Dendritic cell treated with granulocyte-macrophage colony-stimulating factor and Interleukin-4, amounts not matched to agents 40 ng/mL and 50 ng/mL, for 4 days (primary cell): Measurements from ENCODE around the gene HLA-DMA.

Source experiments
- H3K27ac Mint-ChIP-seq: one replicate; pipeline ENCODE4 v1.8.0; 2022; ENCODE audit warnings: mild to moderate bottlenecking, mixed read lengths
- H3K27me3 Mint-ChIP-seq: one replicate; pipeline ENCODE4 v1.8.0; 2022; ENCODE audit warnings: mild to moderate bottlenecking, mixed read lengths
- H3K36me3 Mint-ChIP-seq: one replicate; pipeline ENCODE4 v1.8.0; 2022; ENCODE audit warnings: low read depth, mixed read lengths
- H3K4me1 Mint-ChIP-seq: one replicate; pipeline ENCODE4 v1.8.0; 2022; ENCODE audit warnings: low read depth, mixed read lengths
- H3K4me3 Mint-ChIP-seq: one replicate; pipeline ENCODE4 v1.8.0; 2022; ENCODE audit warnings: mild to moderate bottlenecking, moderate library complexity, mixed read lengths
- H3K9me3 Mint-ChIP-seq: one replicate; pipeline ENCODE4 v1.8.0; 2022; ENCODE audit warnings: mixed read lengths
- intact Hi-C: fragments of 100-400 bp; cut with micrococcal nuclease; formaldehyde crosslinking; loops from one replicate; pipeline ENCODE4 v1.15.0; 2022

Gene HLA-DMA

DNA sequence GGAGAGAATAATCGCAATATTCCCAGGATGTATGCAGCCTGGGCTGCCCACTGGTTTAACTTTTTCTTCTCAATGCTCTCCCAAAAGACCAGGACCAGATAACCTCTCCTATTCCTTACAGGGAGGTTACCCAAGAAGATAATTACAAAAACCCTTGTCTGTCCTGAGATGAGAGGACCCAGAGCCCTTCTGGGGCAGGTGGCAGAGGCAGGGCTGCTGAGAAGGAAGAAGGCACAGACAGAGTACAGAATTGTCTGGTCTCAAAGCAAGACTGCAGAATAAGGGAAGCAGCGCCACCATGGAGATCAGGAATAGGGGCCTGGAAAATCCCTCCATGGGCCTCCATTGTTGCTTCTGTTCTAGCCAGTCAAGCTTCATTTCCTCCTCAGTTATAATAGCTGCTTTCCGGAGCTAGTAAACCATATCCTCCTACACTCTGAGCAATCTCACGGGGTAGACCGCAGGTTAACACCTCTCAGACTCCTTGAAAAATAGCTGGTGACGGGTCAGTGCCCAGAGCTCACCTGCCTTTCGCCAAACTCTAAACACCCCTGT is 11.6 kb downstream of the HLA-DMA start:
- Mint-ChIP-seq H3K9me3 (no peaks in the 10 kb centered on the region), H3K4me1 (peaks cover 74% of the 10 kb centered on the region), H3K27me3 (no peaks in the 10 kb centered on the region), H3K27ac (peak overlapping the region; percentile 98), H3K36me3 (peaks cover 89% of the 10 kb centered on the region), H3K4me3 (peak overlapping the region; percentile 88)
- intact Hi-C loops, result no loop called here

DNA sequence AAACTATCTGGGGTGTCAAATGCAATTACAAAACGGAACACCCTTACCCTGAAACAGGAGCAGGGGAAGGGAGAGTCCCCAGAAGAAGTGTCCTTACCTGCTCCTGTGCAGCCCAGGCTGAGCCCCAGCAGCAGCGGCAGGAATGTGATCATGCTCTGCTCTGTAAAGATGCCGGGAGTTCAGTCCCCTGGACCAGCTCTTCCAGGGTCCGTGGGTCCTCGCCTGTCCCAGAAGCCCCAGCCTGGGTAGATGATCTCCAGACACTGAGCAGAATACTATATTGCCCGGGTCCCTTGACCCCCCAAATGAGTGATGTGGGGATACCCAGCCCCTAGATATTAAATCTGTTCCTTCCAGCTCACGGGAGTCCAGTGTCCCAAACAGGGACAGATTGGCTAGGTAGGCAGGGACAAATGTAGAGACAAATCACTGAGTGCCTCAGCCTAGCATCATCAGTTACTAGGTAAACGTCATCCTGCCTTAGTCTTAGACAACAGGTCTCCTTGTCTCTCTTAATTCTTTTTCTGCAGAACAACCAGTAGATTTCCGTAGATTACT is 12.2 kb downstream of the HLA-DMA start, which contains the start of gene HLA-DMB:
Gene HLA-DMB (minus strand): TSS at position 373 of the 558 bp plus-strand sequence. CDS start 221 bp downstream, at position 152.
- peaks cover 78% of the 10 kb centered on the region for H3K4me1 Mint-ChIP-seq
- H3K27me3 Mint-ChIP-seq, result no peaks in the 10 kb centered on the region
- H3K36me3 Mint-ChIP-seq, result peaks cover 92% of the 10 kb centered on the region
- no peaks in the 10 kb centered on the region for H3K9me3 Mint-ChIP-seq
- intact Hi-C loops, result no loop called here
- peak within 1 kb of the TSS; percentile 88 for H3K4me3 Mint-ChIP-seq
- peak within 1 kb of the TSS; percentile 98 for H3K27ac Mint-ChIP-seq

DNA sequence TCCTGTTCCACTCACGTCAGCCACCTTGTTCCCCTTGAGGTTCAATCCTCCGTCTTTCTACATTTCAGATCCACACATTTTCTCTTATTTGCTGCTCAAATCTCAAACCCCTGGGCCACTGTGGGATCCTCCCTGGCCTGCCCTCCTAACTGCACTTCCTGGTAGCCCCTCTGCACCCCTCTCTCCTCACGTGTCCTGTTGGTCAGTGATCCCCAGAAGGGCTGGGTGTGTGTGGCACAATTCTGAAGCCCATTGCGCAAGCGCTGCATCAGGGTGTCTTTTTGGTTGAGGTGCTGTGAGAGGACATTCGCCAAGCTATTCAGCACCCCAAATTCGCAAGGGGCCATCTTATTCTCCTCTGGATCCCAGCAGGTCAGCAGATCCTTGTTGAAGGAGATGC is 14.4 kb downstream of the HLA-DMA start:
- Mint-ChIP-seq H3K27me3 (no peaks in the 10 kb centered on the region), H3K27ac (peak overlapping the region; percentile 98), H3K9me3 (no peaks in the 10 kb centered on the region), H3K36me3 (peaks cover 92% of the 10 kb centered on the region), H3K4me1 (peaks cover 77% of the 10 kb centered on the region), H3K4me3 (peak overlapping the region; percentile 77)
- intact Hi-C loops, result loop anchor here (5.0 kb wide), 1 partner anchor 34 kb away; no protein-coding TSS in a partner anchor

DNA sequence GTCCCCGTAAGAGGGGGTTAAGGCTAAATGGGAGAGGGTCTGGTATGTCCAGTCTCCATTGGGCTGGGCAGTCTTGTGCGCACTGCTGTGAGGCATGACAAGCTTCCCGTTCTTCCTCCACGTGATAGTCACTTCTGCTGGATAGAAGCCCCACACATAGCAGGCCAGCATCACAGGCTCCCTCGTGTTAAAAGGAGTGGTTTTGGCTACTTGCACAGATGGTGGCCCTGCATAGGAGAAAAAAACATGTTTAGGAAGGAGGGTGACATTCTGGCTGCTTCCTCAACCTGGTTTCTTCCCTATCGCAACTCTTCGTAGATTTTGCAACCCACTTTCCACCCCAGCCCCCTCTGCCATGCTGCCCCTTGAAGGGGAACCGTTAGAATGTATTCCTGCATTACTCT is 15.7 kb downstream of the HLA-DMA start:
- H3K36me3 Mint-ChIP-seq, result peaks cover 87% of the 10 kb centered on the region
- H3K27ac Mint-ChIP-seq, result peak overlapping the region; percentile 98
- H3K4me3 Mint-ChIP-seq, result peak overlapping the region; percentile 77
- H3K9me3 Mint-ChIP-seq, result no peaks in the 10 kb centered on the region
- H3K4me1 Mint-ChIP-seq, result peaks cover 77% of the 10 kb centered on the region
- H3K27me3 Mint-ChIP-seq, result no peaks in the 10 kb centered on the region
- intact Hi-C loops, result loop anchor here (2.0 to 5.0 kb wide), 2 partner anchors 16 to 35 kb away; partner anchors contain the start of gene HLA-DMA

DNA sequence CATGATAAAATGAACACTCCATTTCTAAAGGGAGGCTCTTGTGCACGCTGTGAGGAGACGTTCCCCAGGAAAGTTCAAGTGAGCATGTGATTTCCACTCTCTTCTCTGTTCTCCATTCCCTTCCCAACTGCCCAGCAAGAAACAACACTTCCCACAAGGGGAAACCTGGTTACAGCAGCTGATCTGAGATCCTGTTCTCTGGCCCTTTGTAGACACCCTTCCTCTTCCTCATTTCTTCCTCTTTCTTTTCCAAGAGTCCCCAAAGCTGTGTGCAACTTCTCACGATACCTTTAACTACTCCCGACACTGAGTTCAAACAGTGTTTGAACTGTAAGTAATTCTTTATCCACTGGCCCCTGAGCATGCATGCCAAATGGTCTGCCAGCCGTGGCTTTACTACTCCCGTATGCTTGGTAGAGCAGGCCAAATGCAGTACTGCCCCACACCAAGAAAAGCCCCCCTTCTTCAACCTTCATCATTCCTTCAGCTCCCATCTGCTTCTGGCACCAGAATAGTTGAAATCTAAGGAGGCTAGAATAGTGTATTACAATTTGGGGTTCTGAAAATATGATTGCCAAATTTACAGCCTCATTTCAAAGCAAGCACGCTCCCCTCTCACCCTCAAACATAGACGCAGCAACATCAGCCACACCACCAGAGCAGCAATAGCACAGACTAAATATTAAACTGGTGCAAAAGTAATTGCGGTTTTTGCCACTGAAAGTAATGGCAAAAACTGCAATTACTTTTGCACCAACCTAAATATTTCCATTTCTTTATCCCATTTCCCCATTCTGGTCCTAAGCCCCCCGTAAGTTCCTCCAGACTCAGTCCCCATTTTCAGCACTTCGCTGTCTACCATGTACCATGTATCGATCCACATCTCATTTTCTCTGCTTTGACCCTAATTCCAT is 16.4 kb downstream of the HLA-DMA start:
- Mint-ChIP-seq H3K4me1 (peaks cover 71% of the 10 kb centered on the region), H3K36me3 (peaks cover 85% of the 10 kb centered on the region), H3K27me3 (no peaks in the 10 kb centered on the region), H3K27ac (peak overlapping the region; percentile 98), H3K4me3 (peak overlapping the region; percentile 77), H3K9me3 (no peaks in the 10 kb centered on the region)
- intact Hi-C loops, result loop anchor here (2.0 to 5.0 kb wide), 2 partner anchors 16 to 36 kb away; partner anchors contain the start of gene HLA-DMA

DNA sequence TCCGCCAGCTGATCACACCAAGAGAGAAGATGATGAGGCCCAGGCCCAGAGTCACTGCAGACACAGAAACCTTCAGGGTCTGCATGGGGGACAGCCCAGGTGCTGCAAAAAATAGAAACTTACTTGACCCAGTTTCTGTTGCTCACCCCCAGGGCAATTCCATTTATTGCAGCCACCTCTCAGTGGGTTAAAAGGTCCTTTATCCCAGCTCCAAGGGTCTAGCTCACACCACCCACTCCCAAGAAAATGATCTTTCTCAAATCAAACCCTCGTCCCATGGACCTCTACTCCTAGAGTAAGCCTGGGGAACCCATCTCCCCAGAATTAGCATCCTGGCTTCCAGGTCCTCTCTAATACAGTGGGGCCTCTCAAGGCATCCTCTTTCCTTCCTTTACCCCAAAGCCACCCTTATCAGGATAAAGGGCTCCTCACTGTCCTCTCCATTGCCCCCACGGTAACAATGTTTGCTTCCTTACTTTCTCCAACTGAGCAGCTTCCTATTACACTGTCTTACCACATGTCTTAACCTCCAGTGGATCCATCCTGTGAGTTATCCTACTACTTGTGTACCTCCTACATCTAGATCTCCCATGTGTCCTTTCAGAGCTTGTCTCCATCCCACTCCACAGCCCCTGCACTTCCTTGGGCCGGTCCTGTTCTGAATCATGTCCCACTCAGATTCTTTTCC is 17.2 kb downstream of the HLA-DMA start:
- H3K27me3 Mint-ChIP-seq, result no peaks in the 10 kb centered on the region
- peaks cover 81% of the 10 kb centered on the region for H3K36me3 Mint-ChIP-seq
- intact Hi-C loops, result loop anchor here (2.0 to 5.0 kb wide), 2 partner anchors 17 to 37 kb away; partner anchors contain the start of gene HLA-DMA
- H3K27ac Mint-ChIP-seq, result peak overlapping the region; percentile 98
- H3K4me3 Mint-ChIP-seq, result peak overlapping the region; percentile 77
- no peaks in the 10 kb centered on the region for H3K9me3 Mint-ChIP-seq
- H3K4me1 Mint-ChIP-seq, result peaks cover 72% of the 10 kb centered on the region

DNA sequence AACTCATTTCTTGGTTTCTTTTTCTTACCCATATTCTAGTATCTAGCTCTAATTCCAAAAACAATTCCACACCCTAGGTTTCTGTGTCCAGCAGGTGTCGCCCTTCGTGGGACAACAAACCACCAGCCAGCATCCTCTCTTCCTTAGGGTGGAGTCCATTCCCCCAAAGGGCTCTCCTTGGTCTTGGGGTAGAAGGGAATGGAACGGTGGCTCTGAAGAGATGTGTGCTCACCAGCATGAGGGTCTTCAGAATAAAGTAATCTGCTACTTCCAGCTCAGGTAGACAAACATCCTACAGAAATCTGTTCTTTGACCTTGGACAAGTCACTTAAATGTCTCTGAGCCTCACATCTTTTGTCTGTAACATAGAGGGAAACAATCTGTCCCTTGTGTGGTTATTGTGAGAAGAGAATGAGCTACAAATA is 19.2 kb downstream of the HLA-DMA start:
- Mint-ChIP-seq H3K27me3 (no peaks in the 10 kb centered on the region), H3K36me3 (peaks cover 61% of the 10 kb centered on the region), H3K4me3 (no peak overlapping the region), H3K27ac (peak overlapping the region; percentile 98), H3K4me1 (peaks cover 87% of the 10 kb centered on the region), H3K9me3 (no peaks in the 10 kb centered on the region)
- intact Hi-C loops, result loop anchor here (1.0 to 5.0 kb wide), 2 partner anchors 46 to 51 kb away; no protein-coding TSS in a partner anchor

DNA sequence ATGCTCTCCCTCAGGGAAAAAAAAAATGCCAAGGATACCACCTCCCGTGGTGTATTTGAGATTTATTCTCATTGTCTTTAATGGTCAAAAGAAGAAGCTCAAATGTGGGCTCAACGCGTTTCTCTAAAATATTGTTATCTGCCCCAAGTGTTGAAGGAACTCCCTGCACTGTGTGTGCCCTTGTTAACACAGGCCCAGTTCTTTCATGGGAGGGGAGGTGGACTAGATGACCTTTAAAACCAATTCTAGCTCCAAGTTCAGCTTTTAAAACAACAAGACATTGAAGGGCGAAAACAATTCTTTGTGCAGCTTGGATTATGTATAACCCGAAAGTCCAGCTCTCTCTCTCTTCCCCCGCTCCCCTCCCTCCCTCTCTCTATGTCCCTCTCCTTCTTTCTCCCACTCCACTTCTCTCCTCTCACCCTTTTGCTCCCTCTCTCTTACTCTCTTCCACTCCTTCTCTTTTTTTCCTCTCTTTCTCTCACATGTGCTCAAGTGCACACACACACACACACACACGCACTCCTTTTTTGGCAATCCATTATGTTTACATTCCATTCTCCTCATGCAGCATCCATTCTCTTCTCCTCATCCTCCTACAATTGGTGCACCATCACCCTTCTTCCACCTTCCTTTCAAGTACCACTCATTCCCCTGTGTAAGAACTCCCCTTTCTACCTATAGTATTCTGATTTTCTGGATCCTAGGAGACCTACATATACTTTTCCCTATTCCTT is 20.6 kb downstream of the HLA-DMA start:
- H3K4me3 Mint-ChIP-seq, result no peak overlapping the region
- H3K36me3 Mint-ChIP-seq, result peaks cover 47% of the 10 kb centered on the region
- H3K27me3 Mint-ChIP-seq, result no peaks in the 10 kb centered on the region
- H3K4me1 Mint-ChIP-seq, result peaks cover 74% of the 10 kb centered on the region
- H3K27ac Mint-ChIP-seq, result peak overlapping the region; percentile 0
- H3K9me3 Mint-ChIP-seq, result no peaks in the 10 kb centered on the region
- intact Hi-C loops, result loop anchor here (5.0 kb wide), 1 partner anchor 45 kb away; no protein-coding TSS in a partner anchor

DNA sequence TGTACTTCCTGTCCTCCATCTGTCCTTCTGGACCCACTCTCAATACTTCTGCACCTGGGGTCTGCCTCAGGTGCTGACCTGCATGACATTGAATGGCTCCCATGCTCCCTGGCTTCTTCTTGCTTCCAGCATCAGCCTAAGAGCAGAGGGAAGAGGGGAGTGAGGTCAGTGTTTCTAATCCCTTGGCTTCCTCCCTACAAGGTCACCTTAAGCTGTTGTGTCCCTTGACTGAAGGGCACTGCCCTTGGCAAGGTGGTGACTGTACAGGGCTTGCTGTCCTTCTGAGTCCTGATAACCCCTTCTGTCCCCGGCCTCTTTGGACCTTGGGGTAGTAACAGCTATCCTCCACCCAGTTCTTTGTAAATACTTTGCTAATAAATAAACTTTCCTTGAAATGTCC is 21.7 kb downstream of the HLA-DMA start:
- H3K9me3 Mint-ChIP-seq, result no peaks in the 10 kb centered on the region
- H3K36me3 Mint-ChIP-seq, result peaks cover 37% of the 10 kb centered on the region
- intact Hi-C loops, result loop anchor here (5.0 kb wide), 1 partner anchor 44 kb away; no protein-coding TSS in a partner anchor
- H3K27me3 Mint-ChIP-seq, result no peaks in the 10 kb centered on the region
- peaks cover 63% of the 10 kb centered on the region for H3K4me1 Mint-ChIP-seq
- no peak overlapping the region for H3K27ac Mint-ChIP-seq
- H3K4me3 Mint-ChIP-seq, result no peak overlapping the region

DNA sequence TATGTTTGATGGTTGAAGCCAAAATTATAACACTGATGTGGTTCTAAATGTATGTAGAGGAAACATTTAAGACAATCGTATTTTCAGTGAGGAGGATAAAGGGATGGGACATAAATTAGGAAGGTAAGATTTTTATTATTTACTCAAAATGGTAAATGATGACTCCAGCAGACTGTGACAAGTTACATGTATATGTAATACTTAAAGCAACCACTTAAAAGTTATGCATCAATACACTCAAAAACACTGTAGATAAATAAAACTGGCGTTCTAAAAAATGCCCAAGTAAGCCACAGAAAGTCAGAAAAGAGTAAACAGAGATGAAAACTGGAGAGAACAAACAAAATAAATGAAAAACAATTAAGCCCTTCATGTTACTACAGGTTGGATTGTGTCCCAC is 30.8 kb downstream of the HLA-DMA start:
- no peak overlapping the region for H3K4me3 Mint-ChIP-seq
- no peaks in the 10 kb centered on the region for H3K27me3 Mint-ChIP-seq
- H3K36me3 Mint-ChIP-seq, result no peaks in the 10 kb centered on the region
- peak overlapping the region; percentile 55 for H3K27ac Mint-ChIP-seq
- H3K4me1 Mint-ChIP-seq, result peaks cover 26% of the 10 kb centered on the region
- no peaks in the 10 kb centered on the region for H3K9me3 Mint-ChIP-seq
- intact Hi-C loops, result no loop called here

DNA sequence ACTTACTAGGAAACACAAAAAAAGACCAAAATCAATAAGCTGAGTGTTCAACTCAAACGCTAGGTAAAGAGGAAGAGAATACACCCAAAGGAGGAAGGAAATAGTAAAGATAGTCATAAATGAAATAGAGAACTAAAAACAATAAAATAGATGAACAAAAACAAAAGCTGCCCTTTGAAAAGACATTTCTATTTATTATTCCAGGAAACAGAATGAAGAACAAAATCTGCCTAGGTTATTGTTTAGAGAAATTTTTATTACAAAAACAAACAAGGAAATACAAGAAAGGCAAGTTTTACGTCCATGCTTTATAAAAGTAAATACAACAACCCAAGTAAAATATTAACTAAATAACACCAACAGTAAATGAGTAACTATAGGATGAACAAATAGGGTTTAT is 32.2 kb downstream of the HLA-DMA start:
- intact Hi-C loops, result no loop called here
- no peak overlapping the region for H3K4me3 Mint-ChIP-seq
- peaks cover 40% of the 10 kb centered on the region for H3K4me1 Mint-ChIP-seq
- no peaks in the 10 kb centered on the region for H3K27me3 Mint-ChIP-seq
- no peaks in the 10 kb centered on the region for H3K36me3 Mint-ChIP-seq
- no peaks in the 10 kb centered on the region for H3K9me3 Mint-ChIP-seq
- peak overlapping the region; percentile 44 for H3K27ac Mint-ChIP-seq

DNA sequence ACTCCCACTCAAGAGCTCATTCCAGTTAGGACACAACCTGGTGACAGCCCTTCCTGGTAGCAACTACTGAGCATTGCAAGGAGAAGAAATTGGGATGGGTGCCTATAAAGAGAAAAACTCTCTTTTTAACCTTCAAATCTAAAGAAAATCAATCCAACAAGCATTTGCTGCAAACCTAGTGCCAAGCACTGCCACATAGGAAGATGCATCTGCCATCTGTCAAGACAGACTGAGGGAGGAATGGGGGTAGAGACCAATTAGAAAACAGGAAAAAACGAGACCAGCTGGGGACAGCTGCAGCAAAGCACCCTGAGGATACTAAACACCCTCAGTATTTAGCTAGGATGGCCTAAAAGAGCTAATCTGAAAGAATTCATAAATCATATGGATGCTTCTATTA is 39.9 kb downstream of the HLA-DMA start:
- Mint-ChIP-seq H3K9me3 (no peaks in the 10 kb centered on the region), H3K36me3 (no peaks in the 10 kb centered on the region), H3K27me3 (no peaks in the 10 kb centered on the region), H3K4me1 (peaks cover 23% of the 10 kb centered on the region), H3K27ac (no peak overlapping the region), H3K4me3 (no peak overlapping the region)
- intact Hi-C loops, result no loop called here

DNA sequence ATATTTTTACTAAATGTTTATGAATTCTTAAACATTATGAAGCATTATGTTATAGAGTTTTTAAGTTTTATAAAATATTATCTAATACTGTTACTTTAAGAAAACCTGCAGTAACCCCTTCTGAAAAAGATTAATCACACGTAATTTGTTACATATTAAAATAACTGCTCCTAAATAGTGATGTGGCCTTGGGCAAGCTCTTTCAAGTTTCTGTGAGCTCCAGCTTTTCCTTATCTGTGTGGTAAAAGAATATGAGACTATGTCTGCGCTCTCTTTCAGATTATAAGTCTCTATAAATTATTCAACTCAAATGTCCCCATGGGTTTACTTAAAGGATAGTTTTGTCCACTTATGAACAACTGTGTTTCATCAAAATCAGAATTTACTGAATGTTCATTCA is 44.0 kb downstream of the HLA-DMA start:
- Mint-ChIP-seq H3K27me3 (no peaks in the 10 kb centered on the region), H3K36me3 (no peaks in the 10 kb centered on the region), H3K27ac (no peak overlapping the region), H3K4me3 (no peak overlapping the region), H3K9me3 (no peaks in the 10 kb centered on the region), H3K4me1 (no peaks in the 10 kb centered on the region)
- intact Hi-C loops, result no loop called here
